Astrocyte (in vitro differentiated cells and primary cell): ENCODE measurements around the gene LHX2. TPM values are rescaled to one million over a fixed set of nuclear protein-coding genes. Genes with fewer than 3 reads are reported as not detected.
A peak's percentile ranks its signal among the peaks of the same experiment; 100 is the strongest.

Experiments used
- DNase-seq: peaks from one replicate; pipeline ENCODE4 v3.0.0-alpha.2; 2010; ENCODE audit warnings: low read depth
- FAIRE-seq: peaks from 2 replicates; lab custom pipeline; 2011; peaks lifted over from hg19 to GRCh38; lab: Jason Lieb, UNC
- H2AFZ ChIP-seq: 2 replicates; pipeline ENCODE4 v1.6.0; 2012; ENCODE audit warnings: low read depth, low read length, inconsistent platforms
- H3K27ac ChIP-seq: 2 replicates; pipeline ENCODE4 v1.5.1; 2011; ENCODE audit warnings: low read depth, low read length, inconsistent platforms
- H3K27me3 ChIP-seq: 2 replicates; pipeline ENCODE4 v1.6.0; 2011; ENCODE audit warnings: low read length, inconsistent platforms; ENCODE audit not compliant: insufficient read depth
- H3K36me3 ChIP-seq: 2 replicates; pipeline ENCODE4 v1.5.1; 2011; ENCODE audit warnings: low read length, inconsistent platforms; ENCODE audit not compliant: insufficient read depth
- H3K4me1 ChIP-seq: 2 replicates; pipeline ENCODE4 v1.5.1; 2011; ENCODE audit warnings: low read length, inconsistent platforms; ENCODE audit not compliant: insufficient read depth
- H3K4me2 ChIP-seq: 2 replicates; pipeline ENCODE4 v1.6.0; 2012; ENCODE audit warnings: low read length, inconsistent platforms
- H3K4me3 ChIP-seq: 2 replicates; pipeline ENCODE4 v1.5.1; 2011; ENCODE audit warnings: low read depth, mild to moderate bottlenecking, low read length, inconsistent platforms; ENCODE audit not compliant: insufficient read depth
- H3K79me2 ChIP-seq: 2 replicates; pipeline ENCODE4 v1.6.0; 2012; ENCODE audit warnings: mild to moderate bottlenecking, low read length, inconsistent platforms; ENCODE audit not compliant: insufficient read depth
- H3K9ac ChIP-seq: 2 replicates; pipeline ENCODE4 v1.6.0; 2012; ENCODE audit warnings: mild to moderate bottlenecking, low read length, inconsistent platforms
- H3K9me3 ChIP-seq: 2 replicates; pipeline ENCODE4 v1.5.1; 2012; ENCODE audit warnings: low read depth, mild to moderate bottlenecking, low read length, inconsistent platforms; ENCODE audit not compliant: insufficient read depth
- H4K20me1 ChIP-seq: 2 replicates; pipeline ENCODE4 v1.6.0; 2012; ENCODE audit warnings: low read length, inconsistent platforms; ENCODE audit not compliant: insufficient read depth
- H3K27ac Mint-ChIP-seq: one replicate; pipeline ENCODE4 v1.8.0; 2021; ENCODE audit warnings: mild to moderate bottlenecking, mixed read lengths; ENCODE audit not compliant: unreplicated experiment
- H3K27me3 Mint-ChIP-seq: one replicate; pipeline ENCODE4 v1.8.0; 2021; ENCODE audit warnings: low read depth, mixed read lengths; ENCODE audit not compliant: unreplicated experiment
- H3K36me3 Mint-ChIP-seq: one replicate; pipeline ENCODE4 v1.8.0; 2021; ENCODE audit warnings: low read depth, mixed read lengths; ENCODE audit not compliant: unreplicated experiment
- H3K4me1 Mint-ChIP-seq: one replicate; pipeline ENCODE4 v1.8.0; 2021; ENCODE audit warnings: low read depth, mixed read lengths; ENCODE audit not compliant: unreplicated experiment
- H3K4me3 Mint-ChIP-seq: one replicate; pipeline ENCODE4 v1.8.0; 2021; ENCODE audit warnings: mild to moderate bottlenecking, moderate library complexity, mixed read lengths; ENCODE audit not compliant: unreplicated experiment
- H3K9me3 Mint-ChIP-seq: one replicate; pipeline ENCODE4 v1.8.0; 2021; ENCODE audit warnings: mild to moderate bottlenecking, mixed read lengths; ENCODE audit not compliant: unreplicated experiment
- CTCF ChIP-seq: IDR thresholded peaks from 2 replicates; pipeline ENCODE4 v1.5.1; 2011; ENCODE audit warnings: low read depth, mild to moderate bottlenecking, inconsistent platforms, low read length, moderate library complexity; ENCODE audit not compliant: insufficient read depth
- EZH2 ChIP-seq: IDR thresholded peaks from 2 replicates; pipeline ENCODE4 v1.6.1; 2012; ENCODE audit warnings: mild to moderate bottlenecking, low read length, inconsistent platforms; ENCODE audit not compliant: insufficient read depth
- total RNA-seq: library from RNA; stranded (reverse); gene quantifications from 2 replicates; pipeline ENCODE4 v1.2.1, GENCODE V29; 2021

Gene LHX2
- total RNA-seq, 1 donor from 2014 or later = 0.14 TPM

- Histone ChIP-seq H3K4me1 (no peaks in the 10 kb centered on the region), H3K79me2 (peaks cover 46% of the 10 kb centered on the region), H3K9ac (peak overlapping the region; percentile 27), H4K20me1 (peaks cover 40% of the 10 kb centered on the region), H3K9me3 (no peaks in the 10 kb centered on the region), H3K27me3 (peaks cover 73% of the 10 kb centered on the region), H3K4me3 (peak overlapping the region; percentile 17), H3K4me2 (peak overlapping the region; percentile 81), H2AFZ (no peak overlapping the region), H3K36me3 (no peaks in the 10 kb centered on the region), H3K27ac (no peak overlapping the region)
- Mint-ChIP-seq H3K4me1 (no peaks in the 10 kb centered on the region), H3K9me3 (peaks cover 20% of the 10 kb centered on the region), H3K27ac (peak overlapping the region; percentile 62), H3K4me3 (no peak overlapping the region), H3K27me3 (peaks cover 58% of the 10 kb centered on the region), H3K36me3 (peaks cover 1% of the 10 kb centered on the region)
- DNase-seq = no peak
- FAIRE-seq = no peak
- TF ChIP-seq CTCF (no peak), EZH2 (no peak)
These were observed 2.8 kb downstream of the LHX2 start for GRCh38 chr9:124014211-124014955.

GRCh38 chr9:124014956-124015660 is 3.5 kb downstream of the LHX2 start:
- Mint-ChIP-seq H3K27me3 (peaks cover 57% of the 10 kb centered on the region), H3K9me3 (peaks cover 16% of the 10 kb centered on the region), H3K36me3 (peaks cover 1% of the 10 kb centered on the region), H3K4me1 (no peaks in the 10 kb centered on the region), H3K27ac (peak overlapping the region; percentile 62), H3K4me3 (no peak overlapping the region)
- Histone ChIP-seq H3K9ac (peak overlapping the region; percentile 31), H2AFZ (no peak overlapping the region), H3K27me3 (peaks cover 73% of the 10 kb centered on the region), H3K4me2 (peak overlapping the region; percentile 81), H3K79me2 (peaks cover 53% of the 10 kb centered on the region), H3K4me3 (peak overlapping the region; percentile 17), H4K20me1 (peaks cover 39% of the 10 kb centered on the region), H3K4me1 (no peaks in the 10 kb centered on the region), H3K36me3 (no peaks in the 10 kb centered on the region), H3K9me3 (no peaks in the 10 kb centered on the region), H3K27ac (no peak overlapping the region)
- no peak for DNase-seq
- peak; percentile 98 for TF ChIP-seq EZH2
- no peak for TF ChIP-seq CTCF
- FAIRE-seq = no peak
